HCT116 (cell line): ENCODE results near the gene CHI3L2. TPM values are rescaled to one million over a fixed set of nuclear protein-coding genes. Genes with fewer than 3 reads are reported as not detected.

ENCODE experiments used
- ATAC-seq: fragments of 200-7000 bp; cut with Tn5 transposase; 2 replicates; pipeline ENCODE4 v1.9.1; 2020; ENCODE audit warnings: mild to moderate bottlenecking, moderate library complexity
- BruUV-seq: library from RNA; stranded (reverse); fragments of 400-500 nt; replicated peaks from 2 replicates; lab custom pipeline; 2021; lab: Mats Ljungman, UMichigan
- CTCF ChIA-PET: fragments of 300-600 bp; sonication (Branson Sonifier 250); formaldehyde crosslinking; loops from one replicate; lab custom pipeline; 2021; ENCODE audit warnings: antibody characterized with exemption; lab: Charles Lee
- POLR2A ChIA-PET: fragments of 300-600, 350-600 bp; sonication (Branson Sonifier 250); formaldehyde crosslinking; loops from one replicate; lab custom pipeline; 2021; ENCODE audit warnings: antibody characterized with exemption; lab: Charles Lee
- RAD21 ChIA-PET, 2 experiments: fragments of 300-600 bp; sonication (Branson Sonifier 250); formaldehyde crosslinking; loops; one replicate each; lab custom pipeline; 2023; ENCODE audit warnings: low total read pairs in 2 of 2; ENCODE audit not compliant: uncharacterized antibody in 2 of 2, unreplicated experiment in 2 of 2, low non-redundant PET in 1 of 2; lab: Charles Lee
- DNase-seq: peaks from one replicate; pipeline ENCODE4 v3.0.0-alpha.2; 2010; ENCODE audit warnings: low read depth, low spot score
- H2AFZ ChIP-seq: fragments of 200-600 bp; shearing (Covaris generic), sonication (generic); 2 replicates; pipeline ENCODE4 v1.6.1; 2017; ENCODE audit warnings: low read depth, mixed run types, mixed read lengths, antibody characterized with exemption, low read length; ENCODE audit not compliant: poor library complexity, severe bottlenecking
- H3K27ac ChIP-seq: 2 replicates; pipeline ENCODE4 v1.5.1; 2012; ENCODE audit warnings: low read depth, low read length
- H3K27me3 ChIP-seq: fragments of 200-600 bp; sonication (generic); 2 replicates; pipeline ENCODE4 v1.6.1; 2016; ENCODE audit warnings: mixed run types, low read length, mixed read lengths; ENCODE audit not compliant: insufficient read depth
- H3K36me3 ChIP-seq, 2 experiments: fragments of 200-500 bp in 1 of 2; fragments of 200-600 bp in 1 of 2; sonication (Bioruptor generic) in 1 of 2; sonication (generic) in 1 of 2; 2 replicates each; pipeline versions ENCODE4 v1.5.1 to v1.6.1; 2014 to 2016; ENCODE audit warnings: low read length in 2 of 2, inconsistent platforms in 1 of 2, mixed read lengths in 1 of 2, mixed run types in 1 of 2; ENCODE audit not compliant: insufficient read depth in 2 of 2, control insufficient read depth in 1 of 2
- H3K4me1 ChIP-seq, 2 experiments: fragments of 200-600 bp in 1 of 2; sonication (generic) in 1 of 2; 2 replicates each; pipeline versions ENCODE4 v1.5.1 to v1.6.1; 2012 to 2017; ENCODE audit warnings: low read length in 2 of 2, inconsistent platforms in 1 of 2, mild to moderate bottlenecking in 1 of 2, mixed read lengths in 1 of 2, mixed run types in 1 of 2, moderate library complexity in 1 of 2; ENCODE audit not compliant: insufficient read depth in 2 of 2, control insufficient read depth in 1 of 2
- H3K4me2 ChIP-seq: fragments of 200-600 bp; sonication (generic); 2 replicates; pipeline ENCODE4 v1.6.1; 2017; ENCODE audit warnings: mixed run types, low read length, mixed read lengths
- H3K4me3 ChIP-seq, 2 experiments: fragments of 200-600 bp in 1 of 2; sonication (generic) in 1 of 2; replicated peaks in 1 of 2; 2 replicates each; pipeline ENCODE4 v1.5.1; 2011 to 2016; ENCODE audit warnings: low read length in 2 of 2, control low read depth in 1 of 2, low read depth in 1 of 2, mild to moderate bottlenecking in 1 of 2, mixed read lengths in 1 of 2, mixed run types in 1 of 2
- H3K79me2 ChIP-seq: fragments of 200-600 bp; sonication (generic); 2 replicates; pipeline ENCODE4 v1.6.1; 2017; ENCODE audit warnings: mild to moderate bottlenecking, mixed run types, low read length, moderate library complexity, mixed read lengths; ENCODE audit not compliant: insufficient read depth
- H3K9ac ChIP-seq: fragments of 200-600 bp; sonication (generic); 2 replicates; pipeline ENCODE4 v1.6.1; 2016; ENCODE audit warnings: low read length, mixed read lengths
- H3K9me2 ChIP-seq: fragments of 200-600 bp; sonication (generic), shearing (Covaris generic); 2 replicates; pipeline ENCODE4 v1.6.1; 2017; ENCODE audit warnings: mixed run types, mild to moderate bottlenecking, moderate library complexity; ENCODE audit not compliant: insufficient read depth
- H3K9me3 ChIP-seq, 2 experiments: fragments of 200-500 bp in 1 of 2; fragments of 200-600 bp in 1 of 2; sonication (Bioruptor generic) in 1 of 2; sonication (generic) in 1 of 2; 2 replicates each; pipeline ENCODE4 v1.6.1; 2014 to 2017; ENCODE audit warnings: low read length in 2 of 2, mixed read lengths in 2 of 2, inconsistent platforms in 1 of 2, low read depth in 1 of 2, mild to moderate bottlenecking in 1 of 2, mixed run types in 1 of 2, moderate library complexity in 1 of 2; ENCODE audit not compliant: control insufficient read depth in 1 of 2, insufficient read depth in 1 of 2
- H4K20me1 ChIP-seq: fragments of 200-600 bp; sonication (generic), shearing (Covaris generic); 2 replicates; pipeline ENCODE4 v1.6.1; 2017; ENCODE audit warnings: mixed run types, mild to moderate bottlenecking, moderate library complexity; ENCODE audit not compliant: insufficient read depth
- CBX3 ChIP-seq: IDR thresholded peaks from 2 replicates; pipeline ENCODE4 v1.6.1; 2012; ENCODE audit warnings: low read depth
- ELF1 ChIP-seq: IDR thresholded peaks from 2 replicates; pipeline ENCODE4 v1.6.1; 2012; ENCODE audit warnings: low read depth, borderline replicate concordance
- EZH2 ChIP-seq: fragments of 200-600 bp; sonication (generic); IDR thresholded peaks from 2 replicates; pipeline ENCODE4 v1.6.1; 2017; ENCODE audit warnings: antibody characterized with exemption, mixed run types
- JUND ChIP-seq: IDR thresholded peaks from 2 replicates; pipeline ENCODE4 v1.6.1; 2012
- SP1 ChIP-seq: IDR thresholded peaks from 2 replicates; pipeline ENCODE4 v1.6.1; 2012; ENCODE audit warnings: low read depth
- SRF ChIP-seq: IDR thresholded peaks from 2 replicates; pipeline ENCODE4 v1.6.1; 2012; ENCODE audit warnings: low read depth
- YY1 ChIP-seq: IDR thresholded peaks from 2 replicates; pipeline ENCODE4 v1.6.1; 2011; ENCODE audit warnings: low read length, low read depth, moderate library complexity, mild to moderate bottlenecking; ENCODE audit not compliant: insufficient replicate concordance; ENCODE audit errors: extremely low read depth
- ZNF274 ChIP-seq: fragments of 200-500 bp; sonication (Bioruptor generic); IDR thresholded peaks from 2 replicates; pipeline ENCODE4 v1.6.1; 2014; ENCODE audit warnings: mild to moderate bottlenecking, low read depth, low read length, inconsistent platforms
- intact Hi-C: fragments of 100-400 bp; cut with micrococcal nuclease; formaldehyde crosslinking; loops from 2 replicates; pipeline ENCODE4 v1.10.0; 2022
- total RNA-seq: library from RNA; stranded (reverse); gene quantifications from one replicate; pipeline ENCODE4 v1.2.1, GENCODE V29; 2021; ENCODE audit not compliant: unreplicated experiment
- TF ChIP-seq, protein P1 (sequence below): IDR thresholded peaks from 2 replicates; pipeline ENCODE4 v1.6.1; 2012
- TF ChIP-seq, protein P2 (sequence below): IDR thresholded peaks from 2 replicates; pipeline ENCODE4 v1.6.1; 2011; ENCODE audit warnings: mild to moderate bottlenecking, low read length, moderate library complexity; ENCODE audit not compliant: insufficient replicate concordance; ENCODE audit errors: extremely low read depth
- TF ChIP-seq, protein P3 (sequence below), 3 experiments: fragments of 200-600 bp in 1 of 3; sonication (generic) in 1 of 3; IDR thresholded peaks in 2 of 3; conservative IDR thresholded peaks in 1 of 3; 2 replicates each; pipeline ENCODE4 v1.5.1; 2012 to 2017; ENCODE audit warnings: low read depth in 2 of 3, low read length in 2 of 3, antibody characterized with exemption in 1 of 3, borderline replicate concordance in 1 of 3, control low read depth in 1 of 3, mild to moderate bottlenecking in 1 of 3, mixed read lengths in 1 of 3, mixed run types in 1 of 3, moderate library complexity in 1 of 3; ENCODE audit not compliant: insufficient read depth in 1 of 3

CHI3L2 gene
- total RNA-seq, 1 experiment from 2014 or later, result not detected

GRCh38 chr1:111269825-111270406 lies 42.4 kb downstream of the CHI3L2 start:
- no TSS peak for BruUV-seq
- Histone ChIP-seq H3K27ac (no peak overlapping the region), H3K36me3 (no peaks in the 10 kb centered on the region), H3K9ac (no peak overlapping the region), H3K79me2 (no peaks in the 10 kb centered on the region), H3K9me2 (no peaks in the 10 kb centered on the region), H3K27me3 (peaks cover 15% of the 10 kb centered on the region), H3K9me3 (no peaks in the 10 kb centered on the region), H4K20me1 (no peaks in the 10 kb centered on the region), H2AFZ (no peak overlapping the region), H3K4me1 (no peaks in the 10 kb centered on the region), H3K4me2 (no peak overlapping the region), H3K4me3 (no peak overlapping the region)
- ATAC-seq (no peak), DNase-seq (no peak)
- ChIA-PET RAD21 (no interaction called here), CTCF (no interaction called here), POLR2A (no interaction called here)
- intact Hi-C loops, result no loop called here
- TF ChIP-seq EZH2 (no peak), ELF1 (no peak), ZNF274 (no peak), SP1 (no peak), CBX3 (no peak), SRF (no peak), YY1 (no peak), JUND (no peak)
- TF ChIP-seq, protein P1, sequence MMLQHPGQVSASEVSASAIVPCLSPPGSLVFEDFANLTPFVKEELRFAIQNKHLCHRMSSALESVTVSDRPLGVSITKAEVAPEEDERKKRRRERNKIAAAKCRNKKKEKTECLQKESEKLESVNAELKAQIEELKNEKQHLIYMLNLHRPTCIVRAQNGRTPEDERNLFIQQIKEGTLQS, result no peak
- TF ChIP-seq, protein P2, sequence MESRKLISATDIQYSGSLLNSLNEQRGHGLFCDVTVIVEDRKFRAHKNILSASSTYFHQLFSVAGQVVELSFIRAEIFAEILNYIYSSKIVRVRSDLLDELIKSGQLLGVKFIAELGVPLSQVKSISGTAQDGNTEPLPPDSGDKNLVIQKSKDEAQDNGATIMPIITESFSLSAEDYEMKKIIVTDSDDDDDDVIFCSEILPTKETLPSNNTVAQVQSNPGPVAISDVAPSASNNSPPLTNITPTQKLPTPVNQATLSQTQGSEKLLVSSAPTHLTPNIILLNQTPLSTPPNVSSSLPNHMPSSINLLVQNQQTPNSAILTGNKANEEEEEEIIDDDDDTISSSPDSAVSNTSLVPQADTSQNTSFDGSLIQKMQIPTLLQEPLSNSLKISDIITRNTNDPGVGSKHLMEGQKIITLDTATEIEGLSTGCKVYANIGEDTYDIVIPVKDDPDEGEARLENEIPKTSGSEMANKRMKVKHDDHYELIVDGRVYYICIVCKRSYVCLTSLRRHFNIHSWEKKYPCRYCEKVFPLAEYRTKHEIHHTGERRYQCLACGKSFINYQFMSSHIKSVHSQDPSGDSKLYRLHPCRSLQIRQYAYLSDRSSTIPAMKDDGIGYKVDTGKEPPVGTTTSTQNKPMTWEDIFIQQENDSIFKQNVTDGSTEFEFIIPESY, result no peak
- TF ChIP-seq, protein P3, sequence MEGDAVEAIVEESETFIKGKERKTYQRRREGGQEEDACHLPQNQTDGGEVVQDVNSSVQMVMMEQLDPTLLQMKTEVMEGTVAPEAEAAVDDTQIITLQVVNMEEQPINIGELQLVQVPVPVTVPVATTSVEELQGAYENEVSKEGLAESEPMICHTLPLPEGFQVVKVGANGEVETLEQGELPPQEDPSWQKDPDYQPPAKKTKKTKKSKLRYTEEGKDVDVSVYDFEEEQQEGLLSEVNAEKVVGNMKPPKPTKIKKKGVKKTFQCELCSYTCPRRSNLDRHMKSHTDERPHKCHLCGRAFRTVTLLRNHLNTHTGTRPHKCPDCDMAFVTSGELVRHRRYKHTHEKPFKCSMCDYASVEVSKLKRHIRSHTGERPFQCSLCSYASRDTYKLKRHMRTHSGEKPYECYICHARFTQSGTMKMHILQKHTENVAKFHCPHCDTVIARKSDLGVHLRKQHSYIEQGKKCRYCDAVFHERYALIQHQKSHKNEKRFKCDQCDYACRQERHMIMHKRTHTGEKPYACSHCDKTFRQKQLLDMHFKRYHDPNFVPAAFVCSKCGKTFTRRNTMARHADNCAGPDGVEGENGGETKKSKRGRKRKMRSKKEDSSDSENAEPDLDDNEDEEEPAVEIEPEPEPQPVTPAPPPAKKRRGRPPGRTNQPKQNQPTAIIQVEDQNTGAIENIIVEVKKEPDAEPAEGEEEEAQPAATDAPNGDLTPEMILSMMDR (IDR thresholded peaks at IDR 0.05 in 2 of 3, conservative IDR thresholded peaks at IDR 0.05 in 1 of 3; ENCODE audit: borderline replicate concordance in 1 of 3, insufficient read depth in 1 of 3, low read depth in 2 of 3, low read length in 2 of 3), result no peak
